PC-3 (cell line): Measurements from ENCODE around the gene SEMA3D. TPM values are rescaled to one million over a fixed set of nuclear protein-coding genes. Genes with fewer than 3 reads are reported as not detected.

ENCODE experiments used
- ATAC-seq: fragments of 200-7000 bp; cut with Tn5 transposase; 2 replicates; pipeline ENCODE4 v1.9.1; 2020; ENCODE audit warnings: mild to moderate bottlenecking, moderate library complexity
- BruUV-seq: library from RNA; stranded (reverse); fragments of 400-500 nt; replicated peaks from 2 replicates; lab custom pipeline; 2021; lab: Mats Ljungman, UMichigan
- CTCF ChIA-PET: fragments of 300-600 bp; sonication (Branson Sonifier 250); formaldehyde crosslinking; loops from one replicate; lab custom pipeline; 2022; ENCODE audit warnings: antibody characterized with exemption; lab: Charles Lee
- POLR2A ChIA-PET: fragments of 300-600 bp; sonication (Branson Sonifier 250); formaldehyde crosslinking; loops from one replicate; lab custom pipeline; 2022; ENCODE audit warnings: antibody characterized with exemption; ENCODE audit not compliant: unreplicated experiment; lab: Charles Lee
- DNase-seq: peaks from one replicate; pipeline ENCODE4 v3.0.0-alpha.2; 2015
- H2AFZ ChIP-seq: fragments of 300-600 bp; sonication (generic); 2 replicates; pipeline ENCODE4 v1.6.0; 2016; ENCODE audit warnings: antibody characterized with exemption, low read length
- H3F3A ChIP-seq: fragments of 300-600 bp; sonication (generic); one replicate; pipeline ENCODE4 v1.6.0; 2017; ENCODE audit warnings: antibody characterized with exemption, low read length, control low read depth, mild to moderate bottlenecking; ENCODE audit not compliant: unreplicated experiment
- H3K27ac ChIP-seq: fragments of 300-600 bp; sonication (generic); 2 replicates; pipeline ENCODE4 v1.5.1; 2016; ENCODE audit warnings: mild to moderate bottlenecking, low read length
- H3K27me3 ChIP-seq: fragments of 300-600 bp; sonication (generic); 2 replicates; pipeline ENCODE4 v1.6.1; 2016; ENCODE audit warnings: low read length, mixed read lengths
- H3K36me3 ChIP-seq: fragments of 300-600 bp; sonication (generic); 2 replicates; pipeline ENCODE4 v1.6.1; 2016; ENCODE audit warnings: low read depth, mixed run types, low read length, mixed read lengths
- H3K4me1 ChIP-seq: fragments of 300-600 bp; sonication (generic); 2 replicates; pipeline ENCODE4 v1.5.1; 2016; ENCODE audit warnings: low read length; ENCODE audit not compliant: insufficient read depth
- H3K4me2 ChIP-seq: fragments of 300-600 bp; sonication (generic); 2 replicates; pipeline ENCODE4 v1.6.0; 2016; ENCODE audit warnings: low read length
- H3K4me3 ChIP-seq: fragments of 300-600 bp; sonication (generic); 2 replicates; pipeline ENCODE4 v1.5.1; 2016; ENCODE audit warnings: mild to moderate bottlenecking, low read length, mixed read lengths
- H3K79me2 ChIP-seq: fragments of 300-600 bp; sonication (generic); 2 replicates; pipeline ENCODE4 v1.6.1; 2017; ENCODE audit warnings: low read length, mixed read lengths
- H3K9ac ChIP-seq: fragments of 300-600 bp; sonication (generic); 2 replicates; pipeline ENCODE4 v1.6.0; 2016; ENCODE audit warnings: mild to moderate bottlenecking, low read length
- H3K9me2 ChIP-seq: fragments of 300-600 bp; sonication (generic); replicated peaks from 2 replicates; pipeline ENCODE4 v1.6.1; 2016; ENCODE audit warnings: mixed run types, low read length, mixed read lengths
- H3K9me3 ChIP-seq: fragments of 300-600 bp; sonication (generic); 2 replicates; pipeline ENCODE4 v1.6.1; 2016; ENCODE audit warnings: low read length, mixed read lengths
- H4K20me1 ChIP-seq: fragments of 300-600 bp; sonication (generic); 2 replicates; pipeline ENCODE4 v1.6.1; 2016; ENCODE audit warnings: low read length, mixed read lengths
- CTCF ChIP-seq: fragments of 300-600 bp; sonication (generic); conservative IDR thresholded peaks from 2 replicates; pipeline ENCODE4 v1.5.1; 2017; ENCODE audit warnings: antibody characterized with exemption, low read depth, mild to moderate bottlenecking, low read length
- EZH2 ChIP-seq: fragments of 300-600 bp; sonication (generic); IDR thresholded peaks from one replicate; pipeline ENCODE4 v1.6.1; 2017; ENCODE audit warnings: antibody characterized with exemption, mild to moderate bottlenecking, low read length; ENCODE audit not compliant: unreplicated experiment
- EZH2phosphoT487 ChIP-seq: fragments of 300-600 bp; sonication (generic); IDR thresholded peaks from 2 replicates; pipeline ENCODE4 v1.6.1; 2018; ENCODE audit warnings: mild to moderate bottlenecking, antibody characterized with exemption, low read length, borderline replicate concordance
- intact Hi-C: fragments of 100-400 bp; cut with micrococcal nuclease; formaldehyde crosslinking; loops from 2 replicates; pipeline ENCODE4 v1.9.0; 2023
- total RNA-seq: library from RNA; depleted of rRNA; stranded (reverse); fragments of >200 nt; gene quantifications from 2 replicates; pipeline ENCODE4 v1.2.3, GENCODE V29; 2014

SEMA3D gene
- total RNA-seq, 1 experiment from 2014 or later = 4.8 TPM

DNA sequence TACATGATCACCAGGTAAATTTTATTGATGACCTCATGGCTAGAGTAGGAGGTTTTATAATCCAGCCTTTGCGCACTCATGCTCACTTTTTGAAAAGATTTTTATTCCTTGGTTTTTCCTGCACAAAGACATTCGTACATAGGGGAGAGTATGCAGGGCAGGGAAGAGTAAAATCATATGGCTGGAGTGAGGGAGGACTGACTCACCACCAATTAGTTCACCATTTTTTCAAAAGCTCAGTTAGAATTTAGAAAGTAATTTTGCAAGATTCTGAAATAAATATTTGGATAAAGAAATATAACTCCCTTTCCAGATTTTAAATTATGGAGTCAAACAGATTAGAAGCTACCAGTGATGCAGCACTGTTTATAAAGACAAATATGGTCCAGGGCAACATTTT lies 111.9 kb downstream of the SEMA3D start:
- Histone ChIP-seq H2AFZ (no peak overlapping the region), H3F3A (no peaks in the 10 kb centered on the region), H3K9ac (no peak overlapping the region), H3K4me3 (no peak overlapping the region), H3K27ac (no peak overlapping the region), H3K4me2 (no peak overlapping the region), H3K27me3 (no peaks in the 10 kb centered on the region), H3K36me3 (no peaks in the 10 kb centered on the region), H3K9me3 (no peaks in the 10 kb centered on the region), H4K20me1 (no peaks in the 10 kb centered on the region), H3K79me2 (no peaks in the 10 kb centered on the region), H3K9me2 (no peaks in the 10 kb centered on the region), H3K4me1 (peaks cover 7% of the 10 kb centered on the region; the same call in 1 of the 2 replicates)
- ATAC-seq (no peak), DNase-seq (no peak)
- BruUV-seq = no TSS peak
- intact Hi-C loops = no loop called here
- CTCF ChIA-PET = no interaction called here
- TF ChIP-seq CTCF (no peak), EZH2phosphoT487 (no peak), EZH2 (no peak)
- POLR2A ChIA-PET = no interaction called here

- Histone ChIP-seq H3K27me3 (no peaks in the 10 kb centered on the region), H3K4me3 (no peak overlapping the region), H3F3A (no peaks in the 10 kb centered on the region), H3K79me2 (no peaks in the 10 kb centered on the region), H3K4me1 (peaks cover 7% of the 10 kb centered on the region; the same call in 1 of the 2 replicates), H3K27ac (no peak overlapping the region), H3K9ac (no peak overlapping the region), H3K36me3 (no peaks in the 10 kb centered on the region), H4K20me1 (no peaks in the 10 kb centered on the region), H2AFZ (no peak overlapping the region), H3K9me2 (no peaks in the 10 kb centered on the region), H3K9me3 (no peaks in the 10 kb centered on the region), H3K4me2 (no peak overlapping the region)
- ChIA-PET CTCF (no interaction called here), POLR2A (no interaction called here)
- intact Hi-C loops = no loop called here
- TF ChIP-seq CTCF (no peak), EZH2 (no peak), EZH2phosphoT487 (no peak)
- ATAC-seq (peak; percentile 48; the same call in 1 of the 2 replicates), DNase-seq (peak; percentile 33)
- BruUV-seq = no TSS peak
These were observed 112.8 kb downstream of the SEMA3D start for GRCh38 chr7:85074016-85074415.

- Histone ChIP-seq H3K9ac (no peak overlapping the region), H2AFZ (no peak overlapping the region), H3K9me2 (no peaks in the 10 kb centered on the region), H4K20me1 (no peaks in the 10 kb centered on the region), H3K36me3 (no peaks in the 10 kb centered on the region), H3K27ac (no peak overlapping the region), H3K4me3 (no peak overlapping the region), H3K27me3 (no peaks in the 10 kb centered on the region), H3K79me2 (no peaks in the 10 kb centered on the region), H3K9me3 (no peaks in the 10 kb centered on the region), H3K4me2 (no peak overlapping the region), H3F3A (no peaks in the 10 kb centered on the region), H3K4me1 (peaks cover 7% of the 10 kb centered on the region; the same call in 1 of the 2 replicates)
- ATAC-seq (peak; percentile 13), DNase-seq (peak; percentile 73)
- TF ChIP-seq EZH2 = no peak
- no peak for TF ChIP-seq CTCF
- no peak for TF ChIP-seq EZH2phosphoT487
- POLR2A ChIA-PET = no interaction called here
- intact Hi-C loops = no loop called here
- BruUV-seq = no TSS peak
- CTCF ChIA-PET = no interaction called here
These were observed 115.8 kb downstream of the SEMA3D start for GRCh38 chr7:85070967-85071628.
